Hepatic stellate cell (primary cell): ENCODE data around the gene DUSP12.

Source experiments
- DNase-seq: peaks from one replicate; pipeline ENCODE4 v3.0.0; 2011; ENCODE audit warnings: low spot score

The DUSP12 gene

DNA sequence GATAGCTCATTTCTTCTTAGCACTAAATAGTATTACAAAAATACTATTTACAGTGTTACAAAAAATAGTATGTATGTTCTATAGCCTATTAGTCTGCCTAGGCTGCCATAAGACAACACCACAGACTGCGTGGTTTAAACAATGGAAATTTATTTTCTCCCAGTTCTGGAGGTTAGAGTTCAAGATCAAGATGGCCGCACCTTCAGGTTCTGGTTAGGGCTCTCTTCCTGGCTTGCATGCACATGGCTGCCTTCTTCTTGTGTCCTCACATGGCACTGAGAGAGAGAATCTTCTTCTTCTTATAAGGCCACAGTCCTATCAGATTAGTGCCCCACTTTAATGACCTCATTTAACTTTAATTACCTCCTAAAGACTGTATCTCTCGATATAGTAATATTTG, 20.7 kb downstream of the DUSP12 start:
- no peak for DNase-seq

DNA sequence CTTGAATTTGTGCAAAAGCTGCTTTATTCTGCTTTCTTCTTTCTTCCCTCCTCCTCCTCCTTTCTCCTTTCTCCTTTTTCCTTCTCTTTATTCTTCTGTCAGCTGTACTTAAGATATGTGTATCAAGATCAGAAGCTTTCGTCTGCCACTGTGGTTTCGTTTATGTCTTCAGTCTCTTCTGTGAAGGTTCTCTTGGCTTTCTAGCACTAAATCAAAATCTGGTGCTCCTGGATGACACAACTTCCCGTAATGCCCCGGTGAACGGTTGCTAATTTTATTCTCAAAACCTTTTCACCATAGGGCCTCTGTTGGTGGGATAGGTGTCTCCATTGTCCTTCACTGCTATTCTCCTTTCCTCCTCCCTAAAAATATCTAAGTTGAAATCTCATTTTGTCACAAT, 21.6 kb downstream of the DUSP12 start:
- no peak for DNase-seq

DNA sequence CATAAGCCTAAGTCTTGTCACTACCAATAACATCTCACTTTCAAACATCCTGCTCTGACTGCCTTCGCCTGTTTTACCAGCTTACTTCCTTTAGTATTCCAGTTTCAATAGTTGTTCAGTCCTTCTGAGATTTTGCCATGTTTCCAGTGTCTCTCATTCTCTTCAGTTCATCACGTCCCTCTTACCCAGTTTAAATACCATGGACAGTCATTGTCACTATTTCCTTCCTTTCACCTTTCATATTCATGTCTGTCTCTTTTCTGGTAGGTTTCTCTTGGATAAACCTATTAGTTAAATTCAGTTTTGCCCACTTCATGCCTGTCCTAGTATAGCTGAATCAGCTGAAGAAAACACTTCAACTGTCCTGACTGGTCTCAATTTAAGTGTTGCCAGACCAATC, 22.4 kb downstream of the DUSP12 start:
- no peak for DNase-seq

DNA sequence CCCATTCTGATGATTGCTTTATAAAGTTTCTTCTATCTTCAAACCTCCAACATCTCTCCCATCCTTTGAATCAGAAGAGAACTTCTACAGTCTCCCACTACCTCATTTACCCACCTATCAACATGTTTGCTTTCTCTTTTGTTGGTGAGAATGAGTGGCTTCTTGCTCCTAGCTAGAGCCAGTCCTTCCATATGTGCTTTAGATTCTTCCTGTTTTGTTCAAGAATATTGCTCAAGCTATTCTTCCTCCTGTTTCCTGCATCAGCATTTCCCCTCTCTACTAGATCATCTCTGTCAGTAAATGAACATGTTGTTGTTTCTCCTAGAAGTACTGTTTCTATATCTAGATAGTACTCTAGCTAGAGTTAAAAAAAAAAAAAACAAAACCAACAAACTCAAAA, 22.8 kb downstream of the DUSP12 start:
- no peak for DNase-seq

DNA sequence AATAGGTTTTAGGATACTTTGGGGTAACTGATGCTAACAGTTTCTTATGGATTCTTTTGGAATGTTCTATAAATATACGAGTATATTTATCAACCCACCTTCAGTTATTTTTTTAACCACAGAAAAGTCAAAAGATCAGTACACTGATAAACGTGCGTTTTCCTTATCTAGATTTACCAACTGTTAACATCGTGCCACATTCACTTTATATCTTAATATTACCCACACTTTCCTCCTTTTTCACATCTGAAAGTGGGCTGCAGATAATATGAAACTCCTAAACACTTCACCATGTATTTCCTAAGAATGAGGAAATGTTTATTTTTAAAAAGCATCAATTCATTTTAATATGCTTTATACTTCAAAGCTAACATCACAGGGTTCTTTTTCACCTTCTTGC, 24.2 kb downstream of the DUSP12 start:
- no peak for DNase-seq

DNA sequence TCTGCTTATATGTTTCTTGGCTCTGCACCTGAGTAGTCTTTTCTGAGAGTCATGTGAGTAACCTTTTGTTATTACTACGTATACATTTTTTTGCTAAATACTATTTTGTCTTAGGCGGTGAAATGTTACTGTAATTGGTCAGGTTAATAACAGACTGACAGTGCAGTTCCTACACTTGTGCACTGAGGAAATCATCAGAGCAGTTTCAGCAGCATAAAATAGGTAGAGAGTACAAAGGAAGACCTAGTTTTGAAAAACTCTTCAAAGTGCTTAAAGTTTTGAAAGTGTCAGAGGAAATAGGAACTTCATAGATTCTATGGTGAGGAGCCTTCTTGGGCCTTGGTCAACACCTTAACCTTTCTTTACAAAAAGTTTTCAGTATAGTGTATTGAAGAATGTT, 27.7 kb downstream of the DUSP12 start:
- no peak for DNase-seq

DNA sequence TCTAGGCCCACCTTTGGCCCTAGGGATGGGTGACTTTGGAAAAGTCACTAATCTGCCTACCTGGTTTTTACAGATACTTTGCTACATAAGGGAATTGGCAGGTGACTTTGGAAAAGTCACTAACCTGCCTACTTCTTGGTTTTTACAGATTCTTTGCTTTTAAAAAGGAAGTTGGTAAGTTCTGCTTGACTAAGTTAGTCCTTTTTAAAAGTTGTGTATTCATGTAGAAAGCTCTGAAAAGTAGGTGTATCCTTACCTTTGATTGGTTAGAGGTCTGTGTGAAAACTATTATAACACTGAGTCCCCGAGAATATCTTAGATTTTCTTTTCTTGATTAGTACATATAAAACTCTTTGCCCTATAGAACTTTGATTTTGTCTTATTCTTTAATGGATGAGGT, 28.9 kb downstream of the DUSP12 start:
- no peak for DNase-seq

DNA sequence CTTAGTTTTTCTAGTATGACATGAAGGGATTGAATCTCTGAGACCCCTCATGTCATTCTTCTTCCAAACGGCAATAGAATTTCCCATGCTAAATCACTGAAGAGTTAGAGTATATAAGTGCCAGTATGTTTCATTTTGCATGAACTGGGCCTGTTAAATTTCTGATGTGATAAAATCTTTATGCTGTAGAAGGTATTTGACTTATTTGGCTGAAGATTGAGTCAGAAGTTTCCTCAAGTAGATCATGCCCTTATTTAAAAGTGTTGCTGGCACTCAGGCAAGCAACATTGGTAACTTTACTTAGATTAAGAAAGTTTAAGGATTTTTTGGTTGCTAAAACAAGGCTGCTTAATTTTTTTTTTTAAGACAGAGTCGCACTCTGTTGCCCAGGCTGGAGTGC, 29.8 kb downstream of the DUSP12 start:
- DNase-seq = no peak

DNA sequence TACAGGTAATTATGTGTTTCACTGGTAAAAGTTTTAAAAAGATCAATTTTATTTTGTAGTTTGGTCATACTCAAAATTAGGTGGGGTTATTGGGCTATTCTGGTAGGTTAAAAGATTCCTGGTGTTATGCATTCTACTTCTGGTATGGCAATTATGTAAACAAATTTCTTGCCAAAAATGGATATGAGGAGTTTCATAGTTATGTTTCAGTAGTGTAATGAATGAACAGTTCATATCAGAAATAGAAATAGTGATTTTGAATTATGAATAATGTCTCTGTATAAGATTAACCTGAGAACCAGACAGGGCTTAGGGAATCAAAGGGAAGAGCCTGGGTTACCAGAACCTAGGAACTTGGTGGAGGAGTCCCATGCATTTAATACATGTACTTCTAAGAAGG, 32.4 kb downstream of the DUSP12 start:
- DNase-seq = no peak

DNA sequence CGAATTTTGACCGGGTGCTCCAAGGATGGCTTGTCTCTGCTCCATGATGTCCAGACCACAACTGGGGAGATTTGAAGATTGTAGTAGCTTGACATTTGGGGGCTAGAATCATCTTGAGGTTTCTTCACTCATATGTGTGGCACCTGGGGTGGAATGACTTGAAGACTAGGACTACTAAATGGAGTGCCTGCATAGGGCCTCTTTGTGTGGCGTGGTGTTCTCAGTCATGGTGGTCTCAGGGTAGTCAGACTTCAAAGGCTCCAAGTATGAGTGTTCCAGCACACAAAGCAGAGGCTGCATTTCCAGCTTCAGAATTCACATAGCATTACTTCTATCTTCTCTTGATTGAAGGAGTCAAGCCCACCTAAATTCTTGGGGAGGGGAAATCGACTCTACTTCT, 33.3 kb downstream of the DUSP12 start:
- no peak for DNase-seq

DNA sequence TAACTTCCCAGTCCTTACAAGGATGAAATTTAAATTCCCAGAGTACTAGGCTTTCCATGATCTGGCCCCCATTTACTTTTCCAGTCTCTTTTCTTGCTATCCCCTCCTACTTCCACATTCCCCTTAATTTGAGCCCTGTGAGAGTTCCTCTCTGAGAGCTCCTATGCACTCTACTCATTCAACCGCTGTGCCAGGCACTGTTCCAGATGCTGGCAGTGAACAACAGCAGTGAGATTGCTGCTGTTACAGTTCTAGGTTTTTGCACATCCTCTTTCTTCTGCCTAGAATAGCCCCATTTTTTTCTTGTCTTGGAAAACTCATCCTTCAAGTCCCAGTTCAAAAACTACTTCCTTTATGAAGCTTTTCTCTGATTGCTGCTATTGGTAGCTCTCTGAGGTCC, 35.4 kb downstream of the DUSP12 start:
- DNase-seq = no peak

DNA sequence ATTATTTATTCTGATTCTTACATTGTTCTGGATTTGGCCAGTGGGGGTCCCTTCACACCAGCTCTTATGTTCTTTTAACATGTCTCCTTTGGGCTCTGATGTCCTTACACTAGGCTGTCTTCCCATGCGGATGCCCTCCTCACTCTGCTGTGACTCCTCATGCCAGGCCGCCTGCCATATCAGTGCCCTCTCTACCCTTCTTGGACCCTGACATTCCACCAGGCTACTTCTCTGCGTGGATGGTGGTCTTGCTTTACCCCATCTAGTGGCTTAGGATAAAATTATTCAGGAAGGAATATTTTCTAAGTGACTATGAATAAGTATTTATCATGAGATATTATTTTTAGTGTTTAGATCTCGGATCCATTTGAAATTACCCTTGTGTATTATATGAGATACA, 37.8 kb downstream of the DUSP12 start:
- no peak for DNase-seq

DNA sequence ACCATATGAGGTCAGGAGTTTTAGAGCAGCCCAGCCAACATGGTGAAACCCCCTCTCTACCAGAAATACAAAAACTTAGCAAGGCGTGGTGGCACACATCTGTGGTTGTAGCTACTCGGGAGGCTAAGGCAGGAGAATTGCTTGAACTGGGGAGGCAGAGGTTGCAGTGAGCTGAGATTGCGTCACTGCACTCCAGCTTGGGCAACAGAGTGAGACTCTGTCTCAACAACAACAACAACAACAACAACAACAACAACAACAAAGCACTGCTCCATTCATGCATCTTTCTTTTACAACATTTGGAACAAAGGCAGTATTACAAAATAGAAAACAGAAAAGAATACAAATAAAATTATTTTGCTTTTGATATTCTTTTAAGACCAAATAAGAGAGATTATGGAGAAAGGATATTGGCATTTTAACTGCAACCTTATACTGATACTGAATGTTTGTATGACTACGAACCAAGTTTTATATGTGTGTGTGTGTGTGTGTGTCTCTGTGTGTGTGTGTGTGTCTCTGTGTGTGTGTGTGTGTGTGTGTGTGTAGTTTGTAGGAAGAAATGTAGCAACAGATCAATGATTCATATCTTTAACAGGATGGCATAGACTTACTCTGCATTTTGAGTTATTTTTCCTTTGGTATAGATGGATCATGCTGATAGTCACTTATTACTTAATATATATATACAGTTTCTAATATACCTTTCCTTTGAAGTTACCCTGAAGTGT, 41.2 kb downstream of the DUSP12 start:
- DNase-seq = no peak

DNA sequence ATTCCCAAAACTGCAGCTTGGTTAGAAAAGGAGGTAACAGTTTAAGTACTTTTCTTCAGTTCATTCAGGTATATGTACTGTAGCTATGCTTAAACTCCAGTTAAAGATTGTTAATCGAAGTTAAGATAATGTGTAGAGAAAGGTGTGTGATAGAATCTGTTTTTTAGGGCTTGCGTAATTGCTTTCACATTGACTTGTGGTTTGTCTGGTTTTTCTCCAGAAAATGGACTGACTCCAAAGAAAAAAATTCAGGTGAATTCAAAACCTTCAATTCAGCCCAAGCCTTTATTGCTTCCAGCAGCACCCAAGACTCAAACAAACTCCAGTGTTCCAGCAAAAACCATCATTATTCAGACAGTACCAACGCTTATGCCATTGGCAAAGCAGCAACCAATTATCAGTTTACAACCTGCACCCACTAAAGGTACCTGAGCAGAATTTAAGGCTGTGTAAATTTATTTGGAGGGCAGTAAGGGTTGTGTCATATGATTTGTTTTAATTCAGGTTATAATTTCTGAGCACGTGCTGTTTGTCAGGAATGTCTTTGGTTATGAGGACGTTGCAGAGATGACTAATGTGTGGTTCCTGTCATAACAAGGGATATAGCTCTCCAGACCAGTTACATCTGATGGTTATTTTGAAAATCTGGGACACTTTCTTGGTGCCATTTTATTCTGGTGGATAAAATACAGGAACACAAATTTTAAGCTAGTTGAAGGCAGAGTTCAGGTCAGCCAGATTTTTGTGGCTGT, 42.5 kb downstream of the DUSP12 start:
- DNase-seq = peak; percentile 9

DNA sequence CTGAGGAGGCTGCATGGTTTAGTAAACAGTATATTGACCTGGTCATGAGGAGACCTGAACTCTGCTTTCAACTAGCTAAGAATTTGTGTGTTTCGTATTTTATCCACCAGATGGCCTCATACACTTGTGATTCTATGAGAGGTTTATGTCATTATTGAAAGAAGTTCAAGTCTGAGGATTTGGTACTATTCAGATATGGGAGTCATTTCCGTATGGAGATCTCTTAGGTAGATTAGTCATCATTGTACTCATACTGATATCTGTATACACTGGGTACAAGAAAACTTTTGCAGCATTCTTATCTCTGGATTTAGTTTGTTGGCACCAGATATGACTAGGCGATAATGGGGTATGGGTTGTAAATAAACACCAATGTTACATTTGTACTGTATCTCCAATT, 43.2 kb downstream of the DUSP12 start:
- DNase-seq = peak; percentile 25

DNA sequence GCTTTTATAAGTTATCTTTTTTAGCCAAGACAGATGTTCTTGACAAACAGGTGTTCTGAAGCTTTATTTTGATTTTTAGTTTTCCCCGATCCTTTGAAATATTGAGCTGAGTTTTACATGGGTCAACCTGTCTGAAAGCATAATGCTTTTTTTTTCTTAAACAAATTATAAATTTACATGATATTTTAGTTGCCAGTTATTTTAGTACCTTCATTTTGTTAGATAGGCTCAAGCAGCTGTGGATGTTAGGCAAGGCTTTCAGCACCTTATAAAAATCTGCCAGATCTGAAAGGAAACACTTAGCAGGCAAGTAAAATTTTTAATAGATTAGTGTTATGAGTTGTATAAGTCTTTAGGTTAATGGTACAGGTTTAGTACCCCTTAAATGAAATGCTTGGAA, 50.2 kb downstream of the DUSP12 start:
- no peak for DNase-seq

DNA sequence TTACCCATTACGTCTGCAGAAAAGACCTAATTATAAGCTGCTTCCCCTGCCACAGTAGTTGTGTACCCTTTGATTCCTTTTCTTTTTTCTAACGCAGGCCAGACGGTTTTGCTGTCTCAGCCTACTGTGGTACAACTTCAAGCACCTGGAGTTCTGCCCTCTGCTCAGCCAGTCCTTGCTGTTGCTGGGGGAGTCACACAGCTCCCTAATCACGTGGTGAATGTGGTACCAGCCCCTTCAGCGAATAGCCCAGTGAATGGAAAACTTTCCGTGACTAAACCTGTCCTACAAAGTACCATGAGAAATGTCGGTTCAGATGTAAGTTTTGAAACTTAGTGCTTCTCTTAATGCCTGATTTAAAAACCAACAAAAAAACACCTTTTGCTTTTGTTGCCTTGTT, 52.4 kb downstream of the DUSP12 start:
- no peak for DNase-seq

DNA sequence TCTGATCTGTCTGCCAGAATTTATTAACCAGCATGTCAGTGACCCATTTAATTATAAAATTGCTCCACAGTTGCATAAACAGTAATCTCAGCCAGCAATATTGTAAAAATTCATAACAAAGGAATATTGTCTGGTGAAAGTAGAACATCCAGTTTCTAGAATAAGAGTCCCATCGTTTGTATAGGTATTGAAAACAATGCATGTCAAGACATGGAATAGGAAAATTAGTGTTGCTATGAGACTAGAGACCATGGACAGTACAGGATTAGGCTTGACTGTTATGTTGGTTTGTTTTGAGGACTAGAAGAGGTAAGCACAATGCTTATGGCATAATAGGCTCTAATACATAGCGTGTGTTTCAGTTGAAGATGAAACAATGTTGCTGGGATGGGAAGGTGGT, 53.6 kb downstream of the DUSP12 start:
- no peak for DNase-seq

DNA sequence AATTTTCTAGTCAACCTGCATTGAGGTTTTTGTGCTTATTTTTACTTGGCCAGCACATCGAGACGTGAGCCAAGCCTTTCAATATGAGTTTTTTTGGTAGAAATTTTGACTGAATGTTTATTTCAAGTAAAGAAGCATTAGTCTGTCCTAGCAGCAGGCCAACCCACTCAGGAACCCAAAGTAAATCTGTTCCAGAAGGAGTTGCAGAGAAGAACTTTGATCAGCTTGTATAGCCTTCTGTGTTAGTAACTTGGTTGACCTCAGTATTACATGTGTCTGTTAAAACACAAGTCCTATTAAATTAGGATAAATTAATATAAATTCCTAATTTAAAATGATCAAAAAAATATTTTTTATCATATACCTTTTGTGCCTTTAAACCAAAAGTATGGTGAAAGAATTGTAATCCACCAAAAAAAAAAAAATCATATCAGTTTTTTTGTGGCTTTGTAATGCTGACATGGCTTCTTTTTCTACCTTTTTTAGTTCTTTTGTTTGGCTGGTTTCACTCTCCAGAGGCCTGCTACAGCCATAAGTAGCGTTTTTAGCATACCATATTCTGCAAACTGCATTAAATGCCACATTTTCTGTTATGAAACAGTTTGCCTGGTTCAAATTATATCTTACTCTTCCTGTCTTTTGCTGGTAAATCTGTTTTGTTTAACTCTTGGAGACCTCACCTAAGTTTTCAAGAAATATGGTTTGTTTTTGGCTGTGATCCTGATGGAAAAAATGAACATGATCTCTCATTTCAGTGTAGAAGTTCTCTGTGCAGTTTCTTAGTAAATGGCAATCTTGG, 56.0 kb downstream of the DUSP12 start:
- DNase-seq = no peak
